HG03439 (cell line): ENCODE data around the gene JAG1.
A peak's percentile ranks its signal among the peaks of the same experiment; 100 is the strongest.

Experiments
- ATAC-seq: cut with Tn5 transposase; IDR thresholded peaks from one replicate; pipeline ENCODE4 v1.9.1; 2021; ENCODE audit warnings: mild to moderate bottlenecking, moderate library complexity; ENCODE audit not compliant: unreplicated experiment

The JAG1 gene

DNA sequence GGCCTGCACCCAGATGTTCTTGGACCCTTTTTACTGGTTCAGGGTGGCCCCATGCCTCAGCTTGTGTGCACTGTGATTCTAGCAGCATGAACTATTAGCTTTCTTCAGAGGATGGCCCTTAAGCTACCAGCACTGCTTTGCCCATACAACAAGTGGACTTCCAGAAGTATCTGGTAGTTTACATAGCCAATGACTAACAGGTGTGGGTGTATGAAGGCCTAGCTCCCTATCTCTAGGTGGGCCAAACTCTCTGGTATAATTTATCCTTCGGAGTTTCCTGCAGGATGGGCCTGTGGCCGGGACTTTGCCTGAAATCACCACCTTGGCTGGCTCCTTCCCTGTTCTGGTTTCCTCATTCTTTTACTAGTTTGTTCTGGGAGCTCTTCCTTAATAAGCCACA is 26.1 kb upstream of the JAG1 start:
- no peak for ATAC-seq

DNA sequence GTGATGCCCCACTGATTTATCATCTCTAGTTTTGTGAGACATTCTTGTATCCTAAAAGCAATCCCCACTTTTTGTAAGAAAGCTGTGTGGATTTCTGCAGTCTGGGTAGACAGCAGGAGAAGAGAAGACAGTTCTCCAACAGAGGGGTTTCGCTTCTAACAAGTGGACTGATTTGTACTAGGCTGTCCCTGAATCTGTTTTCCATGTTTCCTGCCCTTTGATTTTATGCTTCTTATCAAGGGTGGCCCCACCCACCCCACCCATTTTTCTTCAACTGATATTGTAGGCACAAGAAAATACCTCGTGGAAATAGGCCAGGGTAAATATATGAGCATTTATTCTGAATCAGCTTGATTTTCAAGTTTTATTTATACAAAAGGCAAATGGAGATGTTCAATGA is 25.7 kb upstream of the JAG1 start:
- ATAC-seq, result no peak

DNA sequence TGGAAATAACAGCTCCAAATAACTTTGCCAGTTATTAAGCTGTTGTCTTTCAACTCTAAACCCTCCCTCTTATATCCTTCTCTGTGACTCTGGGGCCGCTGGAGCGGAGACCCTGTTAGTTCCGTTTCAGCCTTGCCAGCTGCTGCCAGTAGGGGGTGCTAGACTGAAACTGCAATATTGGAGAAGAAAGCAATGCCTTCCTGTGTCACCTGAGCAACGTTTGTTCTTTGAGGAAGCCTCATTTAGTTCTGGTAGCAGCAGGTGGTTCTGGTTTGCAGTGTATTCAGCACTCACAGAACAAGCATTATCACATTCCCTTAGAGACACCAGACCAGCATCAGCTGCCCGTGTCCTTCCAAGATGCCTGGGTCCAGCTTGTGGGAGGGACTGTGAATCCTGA is 22.9 kb upstream of the JAG1 start:
- no peak for ATAC-seq

DNA sequence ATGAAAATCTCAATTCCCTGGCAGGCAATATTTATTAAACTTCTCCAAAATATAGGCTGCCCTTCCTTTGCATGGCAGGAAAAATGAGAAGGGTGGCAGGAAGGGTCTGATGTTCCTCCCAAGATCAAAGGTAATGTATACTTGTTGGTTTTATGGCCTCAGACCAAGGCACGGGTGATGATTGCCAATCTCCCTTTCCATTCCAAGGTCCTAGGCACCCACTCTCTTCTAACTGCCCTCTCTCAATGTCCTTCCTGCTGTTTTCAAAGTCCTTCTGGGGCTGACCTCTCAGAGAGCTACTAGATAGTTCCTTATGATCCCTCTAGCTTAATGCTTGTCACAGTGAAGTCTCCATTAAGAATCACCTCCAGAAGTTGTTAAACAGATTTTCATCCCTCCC is 15.6 kb upstream of the JAG1 start:
- ATAC-seq, result no peak

DNA sequence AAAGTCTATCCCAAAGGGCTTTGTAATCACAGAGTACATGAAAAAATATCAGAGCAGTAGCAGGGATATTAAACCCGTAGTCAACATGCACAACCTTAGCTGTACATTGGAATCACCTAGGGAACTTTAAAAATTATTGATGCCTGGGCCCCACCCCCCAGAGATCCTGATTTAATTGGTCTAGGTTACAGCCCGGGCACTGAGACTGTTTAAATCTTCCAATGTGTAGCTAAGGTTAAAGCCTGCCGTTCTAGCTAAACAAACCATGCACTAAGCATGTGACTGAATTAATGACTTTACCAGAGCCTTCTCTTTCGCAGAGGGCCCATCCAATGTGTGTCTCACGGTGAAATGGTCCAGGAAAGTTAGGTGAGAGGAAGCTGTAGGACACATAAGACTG is 14.1 kb upstream of the JAG1 start:
- ATAC-seq, result no peak

DNA sequence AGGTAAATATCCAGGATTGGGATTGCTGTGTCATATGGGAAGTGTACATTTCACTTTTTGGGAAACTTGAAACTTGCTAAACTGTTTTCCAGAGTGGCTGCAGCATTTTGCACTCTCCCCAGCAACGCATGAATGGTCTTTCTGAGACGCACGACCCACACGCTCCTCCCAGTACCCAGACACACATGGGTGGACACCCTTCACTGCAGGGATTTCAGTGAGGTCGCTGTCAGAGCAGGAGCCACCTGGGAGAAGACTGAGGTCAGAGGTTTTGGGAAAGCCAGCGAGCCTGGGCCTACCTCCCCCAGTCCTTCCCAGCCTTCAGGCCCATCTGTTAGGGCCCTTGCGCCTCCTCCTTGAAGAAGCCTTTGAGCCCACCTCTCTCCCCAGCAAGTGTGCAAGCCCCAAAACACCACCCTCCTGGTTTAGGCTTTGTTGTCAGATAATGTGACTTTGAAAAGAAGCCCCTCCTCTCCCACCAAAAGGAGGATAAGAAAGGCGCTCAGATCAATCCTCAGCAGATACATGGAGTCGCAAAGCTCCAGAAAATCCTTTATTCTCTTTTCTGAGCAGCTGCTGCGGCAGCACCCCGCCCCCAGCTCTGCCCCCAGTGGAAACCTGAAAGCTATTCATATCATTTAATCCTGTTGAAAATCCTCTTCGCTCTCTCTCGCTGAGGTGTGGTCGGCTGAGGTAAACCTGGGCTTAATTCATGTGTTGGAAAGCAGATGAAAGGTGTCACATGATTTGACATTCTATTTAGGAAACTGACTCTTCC is 12.7 kb upstream of the JAG1 start:
- ATAC-seq, result no peak

DNA sequence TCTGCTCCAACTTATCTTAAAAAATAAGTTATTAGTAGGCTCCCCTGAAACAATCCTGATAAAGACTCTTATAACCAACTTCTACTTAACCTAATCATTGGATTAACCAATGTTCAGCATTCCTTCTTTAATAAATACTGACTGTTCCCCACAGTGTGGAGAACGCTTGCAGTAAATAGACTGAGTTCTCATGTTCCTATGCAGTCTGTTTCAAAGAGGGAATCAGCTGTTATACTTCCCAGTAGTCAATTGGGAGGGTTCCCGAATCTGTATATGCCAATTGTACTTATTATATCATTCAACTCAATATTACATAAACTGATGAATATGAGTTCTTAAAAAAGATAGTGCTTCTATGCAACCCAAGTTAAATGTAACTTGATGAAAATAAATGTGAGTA is 9.7 kb upstream of the JAG1 start:
- ATAC-seq, result no peak

DNA sequence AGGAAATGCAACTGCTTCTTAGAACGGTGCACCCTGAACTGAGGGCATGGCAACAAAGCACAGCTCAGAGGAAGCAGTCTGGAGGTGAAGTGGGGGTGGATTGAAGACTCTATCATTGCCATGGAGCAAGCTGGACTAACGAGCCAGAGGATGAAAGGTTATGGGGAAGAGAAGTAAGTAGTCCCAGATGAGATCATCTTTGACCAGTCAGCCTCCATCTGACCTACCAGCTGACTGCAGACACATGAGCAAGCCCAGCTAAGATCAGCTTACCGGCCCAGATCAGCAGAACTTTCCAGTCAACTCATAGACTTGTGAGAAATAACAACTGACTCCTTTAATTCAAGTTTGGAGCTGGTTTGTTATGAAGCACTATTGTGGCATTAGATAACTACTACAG is 9.1 kb upstream of the JAG1 start:
- no peak for ATAC-seq

DNA sequence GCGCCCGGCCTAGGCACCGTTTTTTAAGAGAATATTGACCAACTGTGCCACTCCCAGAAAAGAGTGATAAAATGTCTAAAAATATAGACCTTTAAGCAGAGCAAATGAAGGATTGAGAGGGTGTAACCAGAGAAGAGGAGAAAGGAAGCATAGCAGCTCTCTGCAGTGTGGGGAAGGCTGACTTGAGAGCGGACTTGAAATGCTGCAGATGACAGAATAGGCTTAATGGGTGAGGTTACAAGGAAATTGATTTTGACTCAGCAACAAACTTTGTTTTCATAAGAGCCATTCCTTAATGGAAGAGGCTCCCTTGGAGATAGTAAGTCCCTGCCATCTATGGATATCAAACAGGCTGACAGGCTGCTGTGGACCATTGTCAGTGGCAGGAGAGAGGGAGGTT is 7.7 kb upstream of the JAG1 start:
- no peak for ATAC-seq

DNA sequence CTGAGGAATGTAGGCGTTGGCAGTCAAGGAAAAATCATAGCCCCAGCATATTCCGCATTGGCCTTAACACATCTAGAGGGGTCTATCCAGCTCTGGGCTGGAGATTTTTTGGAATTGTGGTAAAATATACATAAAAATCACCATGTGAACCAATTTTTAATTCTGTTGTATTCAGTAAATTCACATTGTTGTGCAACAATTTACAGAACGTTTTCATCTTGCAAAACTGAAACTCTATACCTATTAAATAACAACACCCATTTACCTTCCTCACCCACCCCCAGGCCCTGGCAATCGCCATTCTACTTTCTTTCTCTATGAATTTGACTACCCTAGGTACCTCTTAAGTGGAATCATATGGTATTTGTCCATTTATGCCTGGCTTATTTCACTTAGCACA is 6.8 kb upstream of the JAG1 start:
- ATAC-seq, result no peak

DNA sequence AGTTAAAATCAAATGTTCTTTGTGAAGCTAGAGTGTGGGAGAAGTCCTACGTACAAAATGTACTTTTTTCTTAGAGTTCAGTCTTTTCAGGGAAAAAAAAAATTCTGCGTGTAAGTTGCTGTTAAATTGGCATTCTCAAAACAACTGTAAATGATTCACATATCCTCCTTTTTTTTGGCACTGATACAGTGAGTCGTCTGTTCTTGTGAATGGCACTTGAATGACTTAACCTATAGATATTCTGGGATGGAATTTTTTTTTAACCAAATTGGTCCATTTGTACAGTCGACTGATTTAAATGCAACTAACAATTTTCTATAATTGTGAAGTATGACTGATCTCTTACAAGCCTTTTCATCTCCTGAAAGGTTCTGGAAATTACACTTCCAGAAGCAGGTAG is 5.5 kb upstream of the JAG1 start:
- ATAC-seq, result no peak

DNA sequence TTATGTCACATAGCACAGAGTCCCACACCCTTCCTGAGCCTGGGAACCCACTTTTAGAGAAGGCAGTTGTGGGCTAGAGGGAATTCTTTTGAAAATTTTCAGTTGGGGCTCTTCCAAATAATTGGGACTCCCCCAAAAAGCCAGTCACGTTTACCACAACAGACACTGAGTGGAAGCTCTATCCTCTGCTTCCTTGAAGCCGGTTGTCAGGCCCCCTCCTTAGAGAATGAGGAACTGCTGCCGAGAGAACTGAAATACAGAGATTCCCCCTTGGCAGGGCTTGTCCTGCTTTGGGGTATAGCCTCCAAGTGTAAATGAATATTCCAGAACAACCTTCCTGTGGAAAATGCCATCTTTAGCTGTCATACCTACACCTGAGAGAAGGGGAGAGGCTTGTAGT is 2.7 kb upstream of the JAG1 start:
- ATAC-seq, result no peak

DNA sequence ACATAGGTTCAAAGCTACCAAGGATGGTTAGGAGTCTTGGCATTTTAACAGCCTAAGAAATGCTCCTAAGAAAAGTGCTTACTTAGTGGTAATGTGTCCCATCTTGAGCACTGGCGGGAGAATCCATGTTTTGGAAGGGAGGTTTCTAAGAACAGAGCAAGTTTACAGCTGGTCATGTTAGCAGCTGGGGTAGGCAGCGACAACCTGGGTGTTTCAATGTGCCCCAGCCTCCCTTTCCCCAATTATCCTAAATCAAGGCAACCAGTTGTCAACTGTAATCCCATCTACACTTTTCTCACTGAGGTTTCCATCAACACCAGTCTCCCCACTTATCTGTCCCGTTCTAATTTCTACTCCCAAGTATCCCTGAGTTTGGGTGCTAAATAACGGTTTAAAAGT is 1.6 kb upstream of the JAG1 start:
- no peak for ATAC-seq

DNA sequence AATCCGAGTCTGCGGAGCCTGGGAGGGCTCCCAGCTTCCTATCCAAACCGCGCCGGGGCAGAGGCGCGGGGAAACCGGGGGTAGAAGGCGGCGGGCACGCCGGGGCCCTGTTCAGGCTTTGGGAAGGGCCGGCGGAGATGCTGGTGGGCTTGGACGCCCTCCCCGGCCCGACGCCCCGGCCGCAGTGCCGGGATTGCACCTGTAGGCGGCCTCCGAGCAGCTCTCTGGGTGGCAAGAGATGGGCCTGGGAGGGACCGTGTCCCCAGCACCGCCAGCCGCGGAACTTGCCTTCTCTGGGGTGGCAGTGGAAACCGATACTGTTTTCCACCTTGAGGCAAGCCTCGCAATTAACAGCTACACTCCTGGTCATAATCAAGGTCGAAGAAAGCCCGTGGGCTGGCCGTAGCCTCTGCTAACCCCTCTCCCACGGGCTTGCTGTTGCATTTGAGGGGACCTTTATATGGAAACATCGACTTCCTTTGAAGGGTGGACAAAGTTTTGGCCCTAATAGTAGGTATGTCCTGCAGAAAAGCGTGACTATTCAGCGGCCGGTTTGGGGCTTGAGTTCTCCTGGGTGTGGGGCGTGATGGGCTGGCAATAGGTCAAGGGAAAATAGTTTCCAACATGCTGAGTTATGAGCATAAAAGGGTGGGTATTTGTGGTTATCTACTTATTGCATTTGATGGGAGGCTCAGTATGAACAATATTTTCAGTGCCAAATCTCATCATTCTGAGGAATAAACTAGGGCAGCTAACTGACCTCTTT is 1.1 kb upstream of the JAG1 start:
- ATAC-seq, result peak; percentile 45

DNA sequence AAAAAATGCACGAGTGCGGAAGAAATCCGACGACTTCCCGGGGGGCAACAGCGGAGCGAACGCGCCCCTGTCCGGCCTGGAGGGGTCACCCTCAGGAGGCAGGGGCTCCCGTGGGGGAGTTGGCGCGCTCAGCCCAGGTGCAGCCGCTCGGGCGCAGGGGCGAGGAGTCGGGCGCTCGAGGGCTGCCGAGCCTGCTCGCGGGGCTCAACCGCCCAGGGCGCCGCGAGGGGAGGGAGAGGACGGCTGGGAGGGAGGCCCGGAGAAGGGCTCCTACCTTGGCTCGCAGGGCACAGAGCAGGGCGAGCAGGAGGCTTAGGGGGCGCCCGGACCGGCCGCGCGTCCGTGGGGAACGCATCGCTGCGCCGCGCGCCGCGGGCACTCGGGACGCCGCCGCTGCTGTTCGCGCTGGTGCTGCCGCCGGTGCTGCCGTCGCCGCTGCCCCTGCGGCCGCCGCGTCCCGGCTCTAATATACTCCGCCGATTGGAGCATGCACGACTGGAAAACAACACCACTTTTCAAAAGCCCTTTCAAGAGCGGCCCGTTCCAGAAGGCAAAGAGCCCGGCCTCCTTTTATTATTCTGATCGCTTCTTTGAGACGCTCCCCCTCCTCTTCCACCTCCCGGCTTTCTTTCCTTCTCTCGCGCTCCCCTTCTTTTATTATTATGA is 490 bp downstream of the JAG1 start:
- ATAC-seq, result no peak

DNA sequence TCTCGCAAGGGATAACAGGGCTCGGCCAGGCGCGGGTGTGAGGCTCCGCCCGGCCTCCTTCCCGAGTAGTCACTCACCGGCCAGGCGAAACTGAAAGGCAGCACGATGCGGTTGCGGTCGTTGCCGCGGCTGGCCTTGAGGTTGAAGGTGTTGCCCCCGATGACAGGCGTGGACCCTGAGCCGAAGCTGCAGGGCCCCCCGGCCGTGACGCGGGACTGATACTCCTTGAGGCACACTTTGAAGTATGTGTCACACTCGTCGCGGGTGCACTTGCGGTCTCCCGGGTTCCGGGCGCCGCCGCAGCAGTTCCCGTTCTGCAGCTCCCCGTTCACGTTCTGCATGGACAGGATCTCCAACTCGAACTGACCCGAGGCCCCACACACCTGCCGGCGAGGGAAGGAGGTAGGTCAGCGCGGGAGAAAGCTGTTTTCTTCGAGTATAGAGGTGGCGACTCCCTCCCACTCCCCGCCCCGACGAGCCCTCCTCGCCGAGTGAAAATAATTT is 1.1 kb downstream of the JAG1 start:
- no peak for ATAC-seq

DNA sequence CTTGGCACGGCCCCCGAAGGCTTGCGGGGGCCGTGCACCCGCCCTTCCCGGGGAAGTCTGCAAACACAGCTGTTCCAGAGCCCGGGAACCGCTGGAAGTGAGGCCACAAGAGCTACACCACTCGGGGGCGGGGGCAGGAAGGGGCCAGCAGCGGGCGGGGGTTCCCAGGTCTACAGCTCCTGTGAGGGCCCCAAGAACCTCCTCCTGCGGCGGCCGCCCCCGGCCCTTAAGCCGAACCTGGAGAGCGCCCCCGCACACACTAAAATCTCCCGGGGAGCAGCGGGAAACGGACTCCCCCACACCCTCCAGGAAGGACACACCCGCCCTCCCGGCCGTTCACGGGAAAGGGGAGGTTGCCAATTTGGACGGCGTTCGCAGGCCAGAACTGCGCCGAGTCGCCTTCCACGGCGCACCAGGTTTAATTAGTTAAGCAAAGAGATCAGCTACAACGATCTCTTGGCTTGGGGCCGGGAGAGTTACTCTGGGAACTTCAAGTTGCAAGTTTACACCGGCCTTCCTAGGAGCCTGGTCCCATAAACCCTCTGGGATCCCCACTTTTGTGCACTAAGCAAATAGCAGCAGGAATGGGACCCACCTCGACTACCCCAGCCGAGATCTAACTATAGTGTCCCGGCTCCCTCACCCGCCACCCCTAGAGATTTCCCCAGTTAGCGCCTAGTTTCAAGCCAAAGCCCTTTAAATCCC is 1.7 kb downstream of the JAG1 start:
- no peak for ATAC-seq

DNA sequence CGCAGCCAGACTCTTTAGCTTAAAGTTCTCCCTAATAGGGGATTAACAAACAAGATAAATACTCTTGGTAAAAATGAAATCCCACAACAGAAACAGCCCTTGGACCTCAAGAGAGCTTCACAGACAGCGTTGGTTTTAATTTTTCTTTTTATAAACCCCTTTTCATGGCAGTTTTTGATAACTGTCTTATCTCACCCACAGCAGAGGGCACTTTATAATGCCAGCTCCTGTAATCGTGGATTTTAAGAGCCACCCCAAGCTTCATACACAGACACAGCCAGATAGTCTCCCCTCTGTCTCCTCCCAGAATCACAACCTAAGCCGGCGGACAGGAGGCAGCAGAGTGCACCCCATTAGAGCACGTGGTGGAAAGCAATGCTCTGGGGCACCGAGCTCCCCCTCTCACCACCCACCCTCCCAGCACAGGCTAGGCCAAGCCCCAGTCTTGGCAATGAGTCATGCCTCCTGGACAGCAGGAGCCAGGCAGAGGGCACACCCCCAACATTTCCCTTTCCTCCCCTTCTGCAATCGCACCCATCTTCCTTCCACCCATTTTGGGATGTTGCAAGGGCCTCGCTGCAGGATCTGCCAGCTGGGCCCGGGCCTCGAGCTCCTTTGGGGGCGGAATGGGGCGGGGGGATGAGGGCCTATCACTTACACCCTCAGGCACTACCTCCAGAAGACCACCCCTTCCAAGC is 2.4 kb downstream of the JAG1 start:
- peak; percentile 18 for ATAC-seq

DNA sequence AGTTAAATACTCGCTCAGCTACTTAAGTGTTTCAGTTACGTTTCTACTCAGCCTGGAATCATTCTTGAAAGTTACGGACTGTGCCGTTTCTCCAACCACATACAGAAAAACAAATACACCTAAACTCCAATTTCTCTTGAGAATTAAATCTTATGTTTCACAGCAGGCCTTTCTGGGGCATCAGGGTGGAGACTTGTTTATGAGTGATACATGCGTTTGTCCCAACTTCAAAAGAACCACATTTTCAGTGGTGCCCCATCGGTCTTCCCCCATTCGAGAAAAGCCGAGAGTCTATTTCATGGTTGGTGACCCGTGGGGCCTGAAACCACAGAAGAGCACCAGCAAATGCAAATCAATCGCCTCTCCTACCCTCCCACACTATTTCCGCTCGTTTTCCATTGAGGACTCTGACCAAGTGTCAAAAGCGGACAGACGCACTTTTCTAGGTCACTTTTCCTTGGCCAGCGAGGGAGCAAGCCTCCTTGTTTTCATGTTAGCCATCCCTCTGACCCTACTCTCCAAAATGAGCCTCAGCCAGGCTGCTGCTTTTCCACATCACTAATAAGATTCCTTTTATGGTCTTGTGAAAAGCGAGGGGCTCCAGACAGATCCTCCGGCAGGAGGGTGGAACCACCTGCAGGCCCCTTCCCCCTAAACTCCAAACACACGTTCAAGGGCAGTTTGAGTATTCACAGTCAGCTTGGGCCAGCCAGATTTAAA is 3.1 kb downstream of the JAG1 start:
- peak; percentile 25 for ATAC-seq

DNA sequence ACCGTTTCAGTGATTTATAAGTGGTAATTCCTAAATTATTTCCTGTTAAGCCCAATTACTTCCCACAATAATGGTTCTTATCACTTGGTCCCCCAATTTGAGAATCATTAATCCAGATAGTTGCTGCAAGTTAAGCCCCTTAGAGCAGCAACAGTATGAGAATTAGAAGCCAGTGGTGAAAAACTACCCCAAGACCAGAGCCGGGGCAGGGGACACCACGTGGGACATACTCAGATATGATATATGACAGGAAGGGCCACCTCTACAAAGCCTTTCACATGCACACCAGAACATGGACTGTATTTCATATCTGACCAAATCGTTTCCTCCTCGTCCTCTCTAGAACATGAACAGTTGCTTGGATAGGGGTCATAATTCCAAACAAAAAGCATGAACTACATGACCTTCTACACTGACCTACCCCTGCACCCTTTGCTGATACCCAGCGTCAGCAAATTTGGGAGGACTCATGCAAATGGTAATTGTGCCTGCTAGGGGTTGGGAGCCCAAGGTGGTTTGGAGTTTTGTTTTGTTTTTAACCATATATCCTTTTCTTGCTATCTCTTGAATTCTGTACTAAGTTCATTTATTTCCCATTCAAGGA is 3.9 kb downstream of the JAG1 start:
- ATAC-seq, result no peak
